ENCODE data around the gene POLD4.

Gene POLD4

GRCh38 chr11:67389477-67389876, 36.1 kb upstream of the POLD4 start:
- DNase-seq (ENCODE audit: low read depth in 3 of 3) = no peak

- no peak for DNase-seq (ENCODE audit: low read depth in 3 of 3)
These were observed 34.2 kb upstream of the POLD4 start for GRCh38 chr11:67387518-67387917.

- no peak for DNase-seq (ENCODE audit: low read depth in 3 of 3)
These were observed 33.7 kb upstream of the POLD4 start for GRCh38 chr11:67387069-67387468.

- no peak for DNase-seq (ENCODE audit: low read depth in 3 of 3)
These were observed 31.6 kb upstream of the POLD4 start for GRCh38 chr11:67384851-67385366.

GRCh38 chr11:67382276-67383136, 29.2 kb upstream of the POLD4 start:
- peak; percentile 66 to 73 (median 70) for DNase-seq (ENCODE audit: low read depth in 3 of 3)

- no peak for DNase-seq (ENCODE audit: low read depth in 3 of 3)
These were observed 28.1 kb upstream of the POLD4 start for GRCh38 chr11:67381244-67381972.

- DNase-seq (ENCODE audit: low read depth in 3 of 3) = no peak
These were observed 26.0 kb upstream of the POLD4 start for GRCh38 chr11:67379061-67380058.

- no peak for DNase-seq (ENCODE audit: low read depth in 3 of 3)
These were observed 25.2 kb upstream of the POLD4 start for GRCh38 chr11:67378544-67378943.

- no peak for DNase-seq (ENCODE audit: low read depth in 3 of 3)
These were observed 23.8 kb upstream of the POLD4 start for GRCh38 chr11:67376873-67377808.

- DNase-seq (ENCODE audit: low read depth in 3 of 3) = no peak
These were observed 22.9 kb upstream of the POLD4 start for GRCh38 chr11:67376063-67376820.

- DNase-seq (ENCODE audit: low read depth in 3 of 3) = no peak
These were observed 22.1 kb upstream of the POLD4 start for GRCh38 chr11:67375320-67376055.

GRCh38 chr11:67374571-67375281, 21.4 kb upstream of the POLD4 start:
- no peak for DNase-seq (ENCODE audit: low read depth in 3 of 3)

GRCh38 chr11:67373648-67374570, 20.6 kb upstream of the POLD4 start:
- no peak for DNase-seq (ENCODE audit: low read depth in 3 of 3)

- no peak for DNase-seq (ENCODE audit: low read depth in 3 of 3)
These were observed 19.8 kb upstream of the POLD4 start, which contains the start of gene CLCF1 for GRCh38 chr11:67372993-67373647. TSS of gene CLCF1 (minus strand) at chr11:67373598. CDS start at chr11:67373539, 59 bp downstream.

GRCh38 chr11:67372321-67372992, 19.1 kb upstream of the POLD4 start:
- no peak for DNase-seq (ENCODE audit: low read depth in 3 of 3)

- no peak for DNase-seq (ENCODE audit: low read depth in 3 of 3)
These were observed 18.6 kb upstream of the POLD4 start for GRCh38 chr11:67371911-67372320.

Measured in stimulated activated CD4-positive, alpha-beta T cell treated with anti-CD3 and anti-CD28 coated beads, TNF-alpha, amount 100 ng/mL, for 48 hours (primary cell).